Loucy (cell line): Measurements from ENCODE around the gene HIGD2A.

Source experiments
- H2AFZ ChIP-seq: fragments of 200-600 bp; sonication (generic); 2 replicates; pipeline ENCODE4 v1.6.0; 2016; ENCODE audit warnings: antibody characterized with exemption, mild to moderate bottlenecking, low read length, moderate library complexity
- H3F3A ChIP-seq: fragments of 200-600 bp; 2 replicates; pipeline ENCODE4 v1.6.0; 2016; ENCODE audit warnings: antibody characterized with exemption, low read depth, mild to moderate bottlenecking
- H3K27me3 ChIP-seq: fragments of 200-600 bp; sonication (generic); 2 replicates; pipeline ENCODE4 v1.6.1; 2014; ENCODE audit warnings: low read length, mild to moderate bottlenecking; ENCODE audit not compliant: insufficient read depth, poor library complexity, severe bottlenecking
- H3K36me3 ChIP-seq: fragments of 200-600 bp; sonication (generic); 2 replicates; pipeline ENCODE4 v1.6.1; 2016; ENCODE audit warnings: low read length; ENCODE audit not compliant: insufficient read depth
- H3K4me1 ChIP-seq: fragments of 200-600 bp; sonication (generic); 2 replicates; pipeline ENCODE4 v1.5.1; 2014; ENCODE audit warnings: low read length, mild to moderate bottlenecking; ENCODE audit not compliant: insufficient read depth, poor library complexity, severe bottlenecking
- H3K4me2 ChIP-seq: fragments of 200-600 bp; sonication (generic); 2 replicates; pipeline ENCODE4 v1.6.0; 2014; ENCODE audit warnings: antibody characterized with exemption, low read length, low read depth, mild to moderate bottlenecking; ENCODE audit not compliant: poor library complexity, severe bottlenecking
- H3K4me3 ChIP-seq: fragments of 200-600 bp; sonication (generic); 2 replicates; pipeline ENCODE4 v1.5.1; 2014; ENCODE audit warnings: low read length, mild to moderate bottlenecking, mixed read lengths; ENCODE audit not compliant: poor library complexity, severe bottlenecking
- H3K79me2 ChIP-seq: fragments of 200-600 bp; sonication (generic); 2 replicates; pipeline ENCODE4 v1.6.1; 2014; ENCODE audit warnings: low read length; ENCODE audit not compliant: insufficient read depth
- H3K9ac ChIP-seq: fragments of 200-600 bp; sonication (generic); 2 replicates; pipeline ENCODE4 v1.6.0; 2014; ENCODE audit warnings: mild to moderate bottlenecking, low read depth, low read length, moderate library complexity; ENCODE audit not compliant: poor library complexity, severe bottlenecking
- H3K9me2 ChIP-seq: fragments of 200-600 bp; sonication (generic); replicated peaks from 2 replicates; pipeline ENCODE4 v1.6.1; 2016; ENCODE audit warnings: low read depth, low read length, mixed read lengths
- H3K9me3 ChIP-seq: fragments of 200-600 bp; sonication (generic); 2 replicates; pipeline ENCODE4 v1.6.1; 2014; ENCODE audit warnings: mild to moderate bottlenecking, antibody characterized with exemption, low read length, low read depth; ENCODE audit not compliant: insufficient read depth
- H4K20me1 ChIP-seq: fragments of 200-600 bp; sonication (generic); 2 replicates; pipeline ENCODE4 v1.6.0; 2014; ENCODE audit warnings: antibody characterized with exemption, low read length, mild to moderate bottlenecking; ENCODE audit not compliant: insufficient read depth, poor library complexity, severe bottlenecking
- CTCF ChIP-seq: fragments of 200-600 bp; sonication (generic); conservative IDR thresholded peaks from 2 replicates; pipeline ENCODE4 v1.5.1; 2014; ENCODE audit warnings: mild to moderate bottlenecking, antibody characterized with exemption, low read length
- EZH2phosphoT487 ChIP-seq: fragments of 200-600 bp; IDR thresholded peaks from 2 replicates; pipeline ENCODE4 v1.6.1; 2018; ENCODE audit warnings: antibody characterized with exemption, mild to moderate bottlenecking, moderate library complexity, borderline replicate concordance

HIGD2A gene

GRCh38 chr5:176408590-176408989 is 20.0 kb downstream of the HIGD2A start:
- H3K4me1 ChIP-seq = no peaks in the 10 kb centered on the region
- H3F3A ChIP-seq = no peaks in the 10 kb centered on the region
- H3K36me3 ChIP-seq = no peaks in the 10 kb centered on the region
- no peaks in the 10 kb centered on the region for H3K9me3 ChIP-seq
- no peak overlapping the region for H3K4me3 ChIP-seq
- no peak overlapping the region for H3K4me2 ChIP-seq
- no peak overlapping the region for H3K9ac ChIP-seq
- H3K9me2 ChIP-seq = no peaks in the 10 kb centered on the region
- H2AFZ ChIP-seq = no peak overlapping the region
- H3K27me3 ChIP-seq = no peaks in the 10 kb centered on the region
- no peaks in the 10 kb centered on the region for H3K79me2 ChIP-seq
- TF ChIP-seq EZH2phosphoT487 (no peak), CTCF (no peak)
- no peaks in the 10 kb centered on the region for H4K20me1 ChIP-seq

GRCh38 chr5:176409765-176410164 is 21.2 kb downstream of the HIGD2A start:
- no peak overlapping the region for H3K4me3 ChIP-seq
- H3K9me3 ChIP-seq = no peaks in the 10 kb centered on the region
- no peaks in the 10 kb centered on the region for H3F3A ChIP-seq
- H2AFZ ChIP-seq = no peak overlapping the region
- H3K27me3 ChIP-seq = no peaks in the 10 kb centered on the region
- no peaks in the 10 kb centered on the region for H3K79me2 ChIP-seq
- TF ChIP-seq CTCF = no peak
- TF ChIP-seq EZH2phosphoT487 = no peak
- H3K9me2 ChIP-seq = no peaks in the 10 kb centered on the region
- H3K4me1 ChIP-seq = no peaks in the 10 kb centered on the region
- no peak overlapping the region for H3K4me2 ChIP-seq
- no peaks in the 10 kb centered on the region for H4K20me1 ChIP-seq
- H3K9ac ChIP-seq = no peak overlapping the region
- H3K36me3 ChIP-seq = no peaks in the 10 kb centered on the region

- H3K27me3 ChIP-seq = no peaks in the 10 kb centered on the region
- no peak for TF ChIP-seq EZH2phosphoT487
- H3K4me1 ChIP-seq = no peaks in the 10 kb centered on the region
- no peaks in the 10 kb centered on the region for H3K9me2 ChIP-seq
- no peaks in the 10 kb centered on the region for H3F3A ChIP-seq
- no peak overlapping the region for H3K4me2 ChIP-seq
- H3K9me3 ChIP-seq = no peaks in the 10 kb centered on the region
- H4K20me1 ChIP-seq = no peaks in the 10 kb centered on the region
- H2AFZ ChIP-seq = no peak overlapping the region
- no peak overlapping the region for H3K4me3 ChIP-seq
- no peak overlapping the region for H3K9ac ChIP-seq
- H3K79me2 ChIP-seq = 0 out of 2 replicates have a peak, but pooled peaks cover 2% of the 10 kb centered on the region
- H3K36me3 ChIP-seq = no peaks in the 10 kb centered on the region
Measured at GRCh38 chr5:176410486-176411180, 22.1 kb downstream of the HIGD2A start.
